ENCODE results near the gene PGA5.

Gene PGA5

GRCh38 chr11:61298663-61299244, 57.8 kb downstream of the PGA5 start:
- Histone ChIP-seq H4K8ac (ENCODE audit: low read depth, low read length) (no peak overlapping the region), H3K9me3 (replicated peaks in 1 of 2; ENCODE audit: control insufficient read depth in 2 of 2, insufficient read depth in 1 of 2, low read depth in 1 of 2, low read length in 2 of 2) (peaks cover 0 to 3% of the 10 kb centered on the region in 2 donors), H2BK15ac (ENCODE audit: low read length) (no peak overlapping the region), H3K4me2 (ENCODE audit: insufficient read depth, low read length, poor library complexity, severe bottlenecking) (no peak overlapping the region), H2AFZ (ENCODE audit: low read length) (no peak overlapping the region), H3K14ac (ENCODE audit: low read length) (no peak overlapping the region), H3K18ac (ENCODE audit: low read length) (no peak overlapping the region), H3K4me3 (ENCODE audit: low read length in 2 of 2) (no peak overlapping the region), H3K9ac (ENCODE audit: low read depth, low read length, poor library complexity) (no peak overlapping the region), H2AK5ac (ENCODE audit: low read depth, low read length) (no peak overlapping the region), H3K27ac (replicated peaks; ENCODE audit: low read length) (no peak overlapping the region), H3K36me3 (replicated peaks in 1 of 2; ENCODE audit: control insufficient read depth in 2 of 2, insufficient read depth in 2 of 2, low read length in 2 of 2) (peaks cover 37 to 75% of the 10 kb centered on the region in 2 donors), H2BK12ac (ENCODE audit: low read length) (no peak overlapping the region), H3K4ac (ENCODE audit: low read length) (no peak overlapping the region), H4K91ac (ENCODE audit: low read depth, low read length, poor library complexity) (no peak overlapping the region), H2BK120ac (ENCODE audit: low read depth, low read length) (no peak overlapping the region), H3K23ac (ENCODE audit: low read depth, low read length, poor library complexity) (no peak overlapping the region), H3K27me3 (ENCODE audit: control insufficient read depth in 3 of 3, insufficient read depth in 3 of 3, low read depth in 1 of 3, low read length in 3 of 3) (no peaks in the 10 kb centered on the region), H2BK5ac (ENCODE audit: low read length) (no peak overlapping the region), H3K4me1 (ENCODE audit: control insufficient read depth in 2 of 2, insufficient read depth in 1 of 2, low read depth in 1 of 2, low read length in 2 of 2) (peaks cover 6 to 33% of the 10 kb centered on the region in 2 donors), H3K79me1 (ENCODE audit: low read depth, low read length) (no peaks in the 10 kb centered on the region)
- DNase-seq (ENCODE audit: low spot score), result no peak
- WGBS, 2 donors (ENCODE audit: extremely low coverage in 2 of 2, insufficient read length in 2 of 2, insufficient replicate concordance in 1 of 2), result no CpG with 5 or more reads among the region's 4 CpGs
